Adrenal gland (tissue), 12 donors: ENCODE data around the gene NUDT17. TPM values are rescaled to one million over a fixed set of nuclear protein-coding genes. Genes with fewer than 3 reads are reported as not detected.

Experiments
- DNase-seq, 7 donors: peaks; one replicate each; pipeline ENCODE4 v3.0.0-alpha.2; 2019 to 2020
- H3K27ac ChIP-seq, 5 donors: fragments of 200-600 bp; sonication (generic) in 4 of 5; 1 replicate in 3 of 5; 2 replicates in 2 of 5; pipeline versions ENCODE4 v1.5.1 to v1.8.0; 2016 to 2020; ENCODE audit warnings: mild to moderate bottlenecking in 1 of 5
- H3K27me3 ChIP-seq: fragments of 200-600 bp; 2 replicates; pipeline ENCODE4 v1.8.0; 2021
- H3K36me3 ChIP-seq, 2 donors: fragments of 200-600 bp; replicated peaks in 1 of 2; 1 replicate in 1 of 2; 2 replicates in 1 of 2; pipeline versions ENCODE4 v1.5.1 to v1.8.0; 2018 to 2022
- H3K4me1 ChIP-seq, 2 donors: fragments of 200-600 bp; replicated peaks in 1 of 2; 1 replicate in 1 of 2; 2 replicates in 1 of 2; pipeline versions ENCODE4 v1.5.1 to v1.8.0; 2018 to 2021
- H3K4me3 ChIP-seq, 4 donors: fragments of 200-600 bp; sonication (generic) in 3 of 4; one replicate each; pipeline ENCODE4 v1.5.1; 2016 to 2018
- H3K9me3 ChIP-seq, 3 donors: fragments of 200-600 bp; sonication (generic) in 1 of 3; replicated peaks in 1 of 3; 1 replicate in 2 of 3; 2 replicates in 1 of 3; pipeline versions ENCODE4 v1.5.1 to v1.8.0; 2016 to 2021
- POLR2A ChIP-seq, 2 donors: fragments of 450-650 bp; IDR thresholded peaks; one replicate each; pipeline ENCODE4 v1.6.1; 2017; ENCODE audit warnings: antibody characterized with exemption in 2 of 2, mild to moderate bottlenecking in 2 of 2, moderate library complexity in 1 of 2
- WGBS, 4 donors: extraction: QIAGEN DNeasy Blood & Tissue Kit in 2 of 4; methylation state at CpG; one replicate each; pipeline versions ENCODE4 v1.1.5 to v1.1.7; 2013 to 2017; 5-methylcytosine and 5-hydroxymethylcytosine counted together
- intact Hi-C, 2 donors: fragments of 100-400 bp; cut with DNase I; formaldehyde crosslinking; loops; one replicate each; pipeline versions ENCODE4 v1.14.1 to v1.15.0; 2022 to 2023
- polyA plus RNA-seq, 3 donors: library from polyadenylated mRNA; stranded (reverse); fragments of 200-250 nt in 2 of 3; fragments of 350-450 nt in 1 of 3; fragmentation: Illumina TruSeq in 1 of 3; extraction: RNeasy Lipid Tissue Mini Kit (QIAGEN cat#74804) in 1 of 3; gene quantifications; one replicate each; pipeline ENCODE4 v1.2.3, GENCODE V29; 2013 to 2014
- total RNA-seq, 9 donors: library from RNA; depleted of rRNA in 4 of 9; stranded (reverse); fragments of >200 nt in 4 of 9; fragments of 120-200 nt in 1 of 9; fragmentation: NEBNext Ultra II Directional in 1 of 9; extraction: Animal tissue kit (Norgen Biotek cat#: 25700) in 1 of 9; gene quantifications; one replicate each; pipeline versions ENCODE4 v1.1.0 to v1.2.4, GENCODE V29; 2013 to 2023
- TF ChIP-seq, protein P1 (sequence below), 6 experiments: fragments of 450-650 bp in 4 of 6; fragments of 200-600 bp in 2 of 6; sonication (generic) in 1 of 6; IDR thresholded peaks; 1 replicate in 5 of 6; 2 replicates in 1 of 6; pipeline versions ENCODE4 v1.5.1 to v1.8.0; 2016 to 2021; ENCODE audit warnings: antibody characterized with exemption in 6 of 6, mild to moderate bottlenecking in 2 of 6, moderate library complexity in 1 of 6
- donor health status: healthy with polysubstance abuse.
- donor health status: Bipolar disorder and iron deficiency.
- donor health status: DM: yes; HTN: yes; CAD: no.
- donor health status: DM: no; HTN: no; CAD: no.
- donor health status: DM: no; HTN: no; CAD: no.
- donor health status: DM: yes; HTN: yes; CAD: no.

Gene NUDT17
- total and polyA plus RNA-seq, 12 donors: 1.5 to 7.8 (median 3.3) TPM

DNA sequence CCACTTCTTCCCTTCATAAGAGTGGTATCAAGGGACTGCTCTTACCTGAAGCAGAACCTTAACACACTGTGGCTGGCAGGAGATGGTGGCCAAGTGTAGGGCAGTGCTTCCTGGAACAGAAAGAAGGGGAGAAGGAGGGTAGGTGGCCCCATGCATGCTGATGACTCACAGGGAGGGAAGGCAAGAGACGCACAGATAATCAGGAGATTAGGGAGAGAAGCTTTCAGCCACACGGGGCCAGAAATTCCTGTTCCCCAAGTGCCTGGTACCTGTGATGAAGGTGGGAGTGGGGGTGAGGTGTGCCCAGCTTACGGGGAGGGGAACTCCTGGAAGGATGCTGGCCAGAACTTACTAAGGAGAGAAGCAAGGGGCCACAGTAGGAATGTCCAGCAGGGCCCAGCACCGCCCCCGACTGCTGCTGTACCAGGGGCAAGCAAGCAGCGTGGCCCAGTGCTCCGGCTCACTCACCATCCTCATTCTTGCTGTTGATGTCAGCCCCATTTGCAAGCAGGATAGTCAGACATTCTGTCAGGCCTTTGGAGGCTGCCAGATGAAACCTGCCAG lies 32.6 kb downstream of the NUDT17 start:
- Histone ChIP-seq H3K9me3 (no peaks in the 10 kb centered on the region), H3K4me1 (no peaks in the 10 kb centered on the region), H3K27ac (no peak overlapping the region), H3K27me3 (no peaks in the 10 kb centered on the region), H3K36me3 (no peaks in the 10 kb centered on the region), H3K4me3 (no peak overlapping the region)
- intact Hi-C loops: no loop called here
- DNase-seq: no peak
- WGBS, 4 donors: 72 to 85% (median 81%) methylated on average over 5 to 7 of the region's 7 CpGs
- TF ChIP-seq, protein P1, sequence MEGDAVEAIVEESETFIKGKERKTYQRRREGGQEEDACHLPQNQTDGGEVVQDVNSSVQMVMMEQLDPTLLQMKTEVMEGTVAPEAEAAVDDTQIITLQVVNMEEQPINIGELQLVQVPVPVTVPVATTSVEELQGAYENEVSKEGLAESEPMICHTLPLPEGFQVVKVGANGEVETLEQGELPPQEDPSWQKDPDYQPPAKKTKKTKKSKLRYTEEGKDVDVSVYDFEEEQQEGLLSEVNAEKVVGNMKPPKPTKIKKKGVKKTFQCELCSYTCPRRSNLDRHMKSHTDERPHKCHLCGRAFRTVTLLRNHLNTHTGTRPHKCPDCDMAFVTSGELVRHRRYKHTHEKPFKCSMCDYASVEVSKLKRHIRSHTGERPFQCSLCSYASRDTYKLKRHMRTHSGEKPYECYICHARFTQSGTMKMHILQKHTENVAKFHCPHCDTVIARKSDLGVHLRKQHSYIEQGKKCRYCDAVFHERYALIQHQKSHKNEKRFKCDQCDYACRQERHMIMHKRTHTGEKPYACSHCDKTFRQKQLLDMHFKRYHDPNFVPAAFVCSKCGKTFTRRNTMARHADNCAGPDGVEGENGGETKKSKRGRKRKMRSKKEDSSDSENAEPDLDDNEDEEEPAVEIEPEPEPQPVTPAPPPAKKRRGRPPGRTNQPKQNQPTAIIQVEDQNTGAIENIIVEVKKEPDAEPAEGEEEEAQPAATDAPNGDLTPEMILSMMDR (IDR thresholded peaks at IDR 0.05): no peak
- no peak for TF ChIP-seq POLR2A (IDR thresholded peaks at IDR 0.05)

DNA sequence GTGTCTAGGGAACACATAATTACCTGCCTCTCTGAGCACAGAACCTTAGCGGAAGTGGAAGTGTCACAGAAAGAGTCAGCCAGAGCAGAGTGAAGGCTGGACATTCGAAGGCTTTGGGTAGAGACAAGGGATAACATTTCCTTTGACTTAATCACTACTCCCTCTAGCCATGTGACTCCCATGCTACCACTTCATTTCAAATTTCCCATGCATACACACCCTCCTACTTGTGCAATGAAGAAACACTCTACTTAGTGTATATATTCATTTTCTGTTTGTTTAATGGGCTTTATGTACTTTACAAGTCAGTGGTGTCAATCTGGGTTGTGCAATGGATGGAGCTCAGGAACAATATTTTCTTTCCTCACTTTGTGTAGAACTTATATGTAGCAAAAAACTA lies 33.3 kb downstream of the NUDT17 start:
- Histone ChIP-seq H3K27me3 (no peaks in the 10 kb centered on the region), H3K4me3 (no peak overlapping the region), H3K27ac (no peak overlapping the region), H3K9me3 (no peaks in the 10 kb centered on the region), H3K36me3 (no peaks in the 10 kb centered on the region), H3K4me1 (no peaks in the 10 kb centered on the region)
- TF ChIP-seq POLR2A (IDR thresholded peaks at IDR 0.05): no peak
- TF ChIP-seq, protein P1 (IDR thresholded peaks at IDR 0.05): no peak
- 79 to 92% (median 85%) methylated on average over 2 of the region's 2 CpGs for whole genome bisulfite sequencing, 4 donors
- intact Hi-C loops: no loop called here
- no peak for DNase-seq

DNA sequence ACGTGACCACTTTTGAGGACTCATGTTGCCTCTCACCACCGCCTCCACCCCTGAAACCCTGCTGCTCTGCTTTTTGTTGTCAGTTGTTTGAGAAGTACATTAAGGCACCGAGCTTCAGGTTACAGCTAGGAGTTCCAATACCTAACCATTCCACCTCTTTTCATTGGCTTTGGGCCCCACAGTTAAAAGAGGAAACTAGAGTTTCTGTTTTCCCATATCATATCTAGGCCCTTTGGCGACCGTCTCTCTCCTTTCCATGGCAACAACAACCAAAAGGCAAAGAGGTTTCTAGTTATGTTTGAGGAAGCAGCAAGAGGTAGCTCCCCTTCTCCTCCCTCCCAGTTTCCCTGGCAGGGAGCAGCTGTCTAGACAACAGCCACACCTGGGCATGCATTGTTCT lies 34.3 kb downstream of the NUDT17 start:
- 70 to 81% (median 75%) methylated on average over 5 of the region's 5 CpGs for WGBS, 4 donors
- DNase-seq: no peak
- Histone ChIP-seq H3K4me1 (peaks cover 0 to 1% of the 10 kb centered on the region in 2 donors), H3K27ac (no peak overlapping the region), H3K4me3 (no peak overlapping the region), H3K9me3 (no peaks in the 10 kb centered on the region), H3K27me3 (no peaks in the 10 kb centered on the region), H3K36me3 (no peaks in the 10 kb centered on the region)
- TF ChIP-seq, protein P1 (IDR thresholded peaks at IDR 0.05): no peak
- no peak for TF ChIP-seq POLR2A (IDR thresholded peaks at IDR 0.05)
- intact Hi-C loops: no loop called here

DNA sequence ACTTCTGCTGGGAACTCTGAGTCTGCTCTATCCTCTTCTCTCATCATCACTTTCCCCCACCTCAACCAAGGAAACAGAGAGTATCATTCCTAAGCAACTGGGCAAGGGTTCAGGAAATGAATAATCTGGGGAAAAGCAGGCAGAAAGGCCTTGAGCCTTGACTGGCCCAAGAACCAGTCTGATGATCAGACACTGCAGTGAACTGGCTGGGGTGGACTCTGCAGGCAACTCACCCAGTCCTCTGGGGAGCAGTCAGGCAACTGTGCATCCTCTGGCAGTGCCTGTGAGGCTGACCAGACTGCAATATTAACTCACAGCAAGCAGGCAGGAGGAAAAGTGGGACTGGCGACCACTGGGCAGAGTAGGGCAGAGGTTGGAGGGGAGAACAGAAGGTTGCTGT lies 39.2 kb downstream of the NUDT17 start:
- no peak for TF ChIP-seq POLR2A (IDR thresholded peaks at IDR 0.05)
- TF ChIP-seq, protein P1 (IDR thresholded peaks at IDR 0.05): no peak
- no peaks in the 10 kb centered on the region for H3K36me3 ChIP-seq
- 67 to 89% (median 83%) methylated on average over 1 of the region's 1 CpG for WGBS, 4 donors
- intact Hi-C loops: no loop called here
- H3K27ac ChIP-seq: no peak overlapping the region
- no peaks in the 10 kb centered on the region for H3K9me3 ChIP-seq
- H3K4me3 ChIP-seq: no peak overlapping the region
- no peak for DNase-seq
- no peaks in the 10 kb centered on the region for H3K27me3 ChIP-seq
- H3K4me1 ChIP-seq: peaks cover 3 to 10% of the 10 kb centered on the region in 2 donors
